ENCODE measurements around the gene SCARB2.

GRCh38 chr4:76240236-76240635 is 26.6 kb upstream of the SCARB2 start:
- no peak for TF ChIP-seq CTCF (conservative IDR thresholded peaks at IDR 0.05; ENCODE audit: low read length)
- TF ChIP-seq EZH2phosphoT487 (IDR thresholded peaks at IDR 0.05; ENCODE audit: borderline replicate concordance) = no peak

Measured in Loucy (cell line).